CD4-positive, alpha-beta memory T cell (primary cell): ENCODE results near the gene ZMYM4. TPM values are rescaled to one million over a fixed set of nuclear protein-coding genes. Genes with fewer than 3 reads are reported as not detected.

Experiments used
- CTCF ChIA-PET: fragments of 350-600 bp; sonication (Branson Sonifier 250); formaldehyde crosslinking; loops from one replicate; lab custom pipeline; 2021; ENCODE audit warnings: inconsistent platforms; ENCODE audit not compliant: partially characterized antibody; lab: Charles Lee
- POLR2A ChIA-PET: fragments of 350-600 bp; sonication (Branson Sonifier 250); formaldehyde crosslinking; loops from one replicate; lab custom pipeline; 2021; ENCODE audit not compliant: partially characterized antibody; lab: Charles Lee
- DNase-seq, 5 donors: peaks; one replicate each; pipeline versions ENCODE4 v3.0.0 to v3.0.0-alpha.2; 2020 to 2022; ENCODE audit warnings: mixed read lengths in 1 of 5
- H3K27ac ChIP-seq: one replicate; pipeline ENCODE4 v1.7.0; 2013; ENCODE audit warnings: low read depth, low read length
- H3K27me3 ChIP-seq: 2 replicates; pipeline ENCODE4 v1.7.0; 2013; ENCODE audit warnings: mild to moderate bottlenecking, low read length, moderate library complexity; ENCODE audit not compliant: insufficient read depth
- H3K36me3 ChIP-seq: 2 replicates; pipeline ENCODE4 v1.7.0; 2013; ENCODE audit warnings: mild to moderate bottlenecking, low read length, moderate library complexity; ENCODE audit not compliant: insufficient read depth
- H3K4me1 ChIP-seq: 2 replicates; pipeline ENCODE4 v1.7.0; 2013; ENCODE audit warnings: mild to moderate bottlenecking, low read length, moderate library complexity; ENCODE audit not compliant: insufficient read depth
- H3K4me3 ChIP-seq, 2 donors: one replicate each; pipeline ENCODE4 v1.7.0; 2013; ENCODE audit warnings: low read length in 2 of 2, mild to moderate bottlenecking in 1 of 2
- H3K9me3 ChIP-seq, 2 donors: one replicate each; pipeline ENCODE4 v1.7.0; 2013; ENCODE audit warnings: low read length in 2 of 2, control low read depth in 1 of 2; ENCODE audit not compliant: control insufficient read depth in 1 of 2
- H3K27ac Mint-ChIP-seq, 7 donors: one replicate each; pipeline ENCODE4 v1.8.0; 2020 to 2021; ENCODE audit warnings: mixed read lengths in 7 of 7, mild to moderate bottlenecking in 6 of 7, inconsistent platforms in 3 of 7, moderate library complexity in 3 of 7
- H3K27me3 Mint-ChIP-seq, 2 donors: one replicate each; pipeline ENCODE4 v1.8.0; 2020 to 2021; ENCODE audit warnings: mixed read lengths in 2 of 2
- H3K36me3 Mint-ChIP-seq, 2 donors: one replicate each; pipeline ENCODE4 v1.8.0; 2020 to 2021; ENCODE audit warnings: mixed read lengths in 2 of 2, inconsistent platforms in 1 of 2, mild to moderate bottlenecking in 1 of 2
- H3K4me1 Mint-ChIP-seq, 4 donors: one replicate each; pipeline ENCODE4 v1.8.0; 2020 to 2021; ENCODE audit warnings: mixed read lengths in 4 of 4, mild to moderate bottlenecking in 1 of 4
- H3K4me3 Mint-ChIP-seq, 8 donors: one replicate each; pipeline ENCODE4 v1.8.0; 2020 to 2021; ENCODE audit warnings: mixed read lengths in 8 of 8, mild to moderate bottlenecking in 7 of 8, moderate library complexity in 6 of 8, inconsistent platforms in 3 of 8
- H3K9me3 Mint-ChIP-seq, 8 donors: one replicate each; pipeline ENCODE4 v1.8.0; 2020 to 2021; ENCODE audit warnings: mixed read lengths in 8 of 8, mild to moderate bottlenecking in 5 of 8, inconsistent platforms in 3 of 8, moderate library complexity in 1 of 8
- intact Hi-C: fragments of 100-400 bp; cut with micrococcal nuclease; formaldehyde crosslinking; loops from one replicate; pipeline ENCODE4 v1.15.1; 2023
- polyA plus RNA-seq, 2 donors: library from polyadenylated mRNA; unstranded; fragments of 300-500 nt; fragmentation: Illumina TruSeq; gene quantifications; one replicate each; pipeline ENCODE4 v1.2.3, GENCODE V29; 2021
- total RNA-seq, 2 experiments: library from RNA; stranded (reverse); gene quantifications; one replicate each; pipeline ENCODE4 v1.2.3, GENCODE V29; 2021

Gene ZMYM4
- 10 to 100 TPM; 41.8 to 41.9 TPM for total RNA-seq
- 10 to 100 TPM; 13.8 to 27.2 TPM for polyA plus RNA-seq

DNA sequence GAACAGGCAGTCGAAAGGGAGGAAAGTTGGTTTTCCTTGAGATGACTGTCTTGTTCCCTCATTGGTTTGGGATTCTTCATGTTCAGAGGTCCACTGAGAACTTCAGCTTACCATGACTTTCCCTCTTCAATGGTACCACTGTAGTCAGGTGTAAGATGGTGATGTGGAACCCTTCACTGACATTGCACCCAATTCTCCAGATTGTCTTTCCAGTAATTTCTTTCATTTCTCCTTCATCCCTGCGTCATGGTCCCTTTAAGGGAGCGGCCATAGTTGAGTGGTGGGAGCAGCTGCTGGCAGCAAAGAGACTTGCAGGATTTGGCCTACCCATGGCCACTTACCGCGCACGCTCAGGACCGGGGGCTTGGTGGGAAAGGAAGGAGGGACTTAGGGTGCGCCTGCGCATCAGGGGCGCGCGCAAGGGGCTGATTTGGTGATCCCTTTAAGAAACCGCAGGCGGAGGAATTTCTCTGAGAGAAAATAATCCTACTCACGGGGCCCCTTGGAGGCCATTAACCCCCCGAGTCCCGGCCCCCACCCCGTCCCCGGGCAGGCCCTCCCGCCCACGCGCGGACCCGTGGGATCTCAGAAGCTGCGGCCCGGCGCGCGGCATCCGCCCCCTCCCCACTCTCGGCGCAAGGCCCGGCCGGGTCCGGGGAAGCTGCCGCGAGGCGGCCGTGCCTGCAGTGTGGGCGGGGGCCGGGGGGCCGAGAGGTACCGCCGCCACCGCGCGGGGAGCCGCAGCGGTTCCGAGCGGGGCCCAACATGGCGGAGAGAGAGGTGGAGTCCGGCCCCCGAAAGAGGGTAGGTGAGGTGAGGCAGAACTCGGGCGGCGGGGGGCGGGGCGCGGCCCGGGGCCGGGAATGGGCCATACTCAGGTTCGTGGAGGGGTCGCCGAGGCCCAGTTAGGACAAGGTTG, at the start of gene ZMYM4:
Gene ZMYM4, plus strand, starts transcription at position 428 of the 919 bp plus-strand sequence. Its CDS starts 338 bp downstream, at position 766.
- Mint-ChIP-seq H3K9me3 (no peaks in the 10 kb centered on the region), H3K4me1 (peaks cover 23 to 36% (median 29%) of the 10 kb centered on the region in 4 donors), H3K27me3 (peaks cover 2 to 3% of the 10 kb centered on the region in 2 donors), H3K4me3 (peak within 1 kb of the TSS; percentile 89 to 95 (median 90)), H3K36me3 (peaks cover 0 to 4% of the 10 kb centered on the region in 2 donors), H3K27ac (peak within 1 kb of the TSS; percentile 84 to 95 (median 92))
- Histone ChIP-seq H3K9me3 (no peaks in the 10 kb centered on the region), H3K4me1 (peaks cover 20% of the 10 kb centered on the region), H3K4me3 (peak within 1 kb of the TSS; percentile 44 to 57), H3K36me3 (no peaks in the 10 kb centered on the region), H3K27ac (peak within 1 kb of the TSS; percentile 67), H3K27me3 (no peaks in the 10 kb centered on the region)
- CTCF ChIA-PET: no interaction called here
- POLR2A ChIA-PET: interaction anchor here (0.7 to 1.3 kb wide), 8 partner anchors 17 to 665 kb away, joined by 3 to 5 read pairs (median 3); partner anchors contain the start of genes AGO3 and SFPQ
- peak; percentile 85 to 93 (median 90) for DNase-seq
- intact Hi-C loops: loop anchor here (1.0 to 2.0 kb wide), 2 partner anchors 75 to 238 kb away; partner anchors contain the start of genes SFPQ and ZMYM6

- no peaks in the 10 kb centered on the region for H3K9me3 ChIP-seq
These were observed 47.5 kb upstream of the ZMYM4 start for GRCh38 chr1:35220976-35221375.

DNA sequence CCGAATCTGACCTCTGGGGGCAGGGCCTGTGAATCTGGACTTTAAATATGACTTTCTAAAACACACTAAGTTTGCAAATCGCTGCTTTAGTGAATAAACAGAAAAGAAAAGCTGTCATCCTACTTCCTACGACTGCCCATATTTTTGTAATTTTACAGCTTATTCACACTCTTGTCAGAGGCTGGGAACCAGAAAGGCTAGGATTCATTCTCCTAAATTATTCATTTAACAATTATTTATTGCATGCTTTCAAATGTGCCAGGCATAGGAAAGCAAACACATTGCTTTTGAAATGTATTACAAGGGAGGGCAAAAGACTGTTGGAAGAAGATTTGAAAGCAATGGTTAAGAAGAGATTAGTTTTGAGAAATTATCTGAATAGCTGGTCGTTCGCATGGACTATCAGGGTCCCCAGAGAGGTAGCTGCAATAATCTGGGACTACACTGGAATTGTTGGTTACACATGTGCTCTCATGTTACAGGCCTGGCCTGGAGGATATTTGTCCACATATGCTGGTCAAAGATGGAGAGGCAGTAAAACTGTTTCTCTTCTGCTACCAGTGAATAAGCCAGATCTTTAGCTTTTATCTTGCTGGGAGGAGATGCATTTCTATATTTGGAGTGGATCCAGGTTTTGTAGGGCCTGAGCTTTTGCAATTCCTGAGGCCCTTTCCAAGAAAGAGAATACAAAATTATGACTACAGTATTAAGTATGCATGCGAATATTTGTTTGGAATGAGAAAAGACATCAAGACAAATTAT, 46.0 kb upstream of the ZMYM4 start:
- Mint-ChIP-seq H3K4me1 (no peaks in the 10 kb centered on the region), H3K27me3 (peaks cover 2% of the 10 kb centered on the region in 2 donors), H3K4me3 (no peak overlapping the region), H3K27ac (no peak overlapping the region), H3K9me3 (peaks cover 0 to 1% (median 0%) of the 10 kb centered on the region in 8 donors), H3K36me3 (no peaks in the 10 kb centered on the region)
- Histone ChIP-seq H3K36me3 (no peaks in the 10 kb centered on the region), H3K9me3 (no peaks in the 10 kb centered on the region), H3K4me3 (no peak overlapping the region), H3K4me1 (no peaks in the 10 kb centered on the region), H3K27me3 (no peaks in the 10 kb centered on the region), H3K27ac (no peak overlapping the region)
- ChIA-PET POLR2A (no interaction called here), CTCF (interaction anchor here (1.1 to 1.4 kb wide), 2 partner anchors 9 to 182 kb away, joined by 3 to 4 read pairs; no protein-coding TSS in a partner anchor)
- intact Hi-C loops: no loop called here
- no peak for DNase-seq

More at GRCh38 chr1:35220976-35221375, 47.5 kb upstream of the ZMYM4 start:
- Histone ChIP-seq H3K4me1 (no peaks in the 10 kb centered on the region), H3K27me3 (no peaks in the 10 kb centered on the region), H3K27ac (no peak overlapping the region), H3K36me3 (no peaks in the 10 kb centered on the region), H3K4me3 (no peak overlapping the region)
- POLR2A ChIA-PET: no interaction called here
- H3K36me3 Mint-ChIP-seq: no peaks in the 10 kb centered on the region
- peaks cover 0 to 2% of the 10 kb centered on the region in 2 donors for H3K27me3 Mint-ChIP-seq
- no peaks in the 10 kb centered on the region for H3K4me1 Mint-ChIP-seq
- intact Hi-C loops: no loop called here
- H3K4me3 Mint-ChIP-seq: no peak overlapping the region
- peak in 4 of 5 donors; percentile 4 to 10 (median 8) for DNase-seq
- peaks cover 0 to 1% (median 0%) of the 10 kb centered on the region in 8 donors for H3K9me3 Mint-ChIP-seq
- CTCF ChIA-PET: no interaction called here
- H3K27ac Mint-ChIP-seq: no peak overlapping the region

DNA sequence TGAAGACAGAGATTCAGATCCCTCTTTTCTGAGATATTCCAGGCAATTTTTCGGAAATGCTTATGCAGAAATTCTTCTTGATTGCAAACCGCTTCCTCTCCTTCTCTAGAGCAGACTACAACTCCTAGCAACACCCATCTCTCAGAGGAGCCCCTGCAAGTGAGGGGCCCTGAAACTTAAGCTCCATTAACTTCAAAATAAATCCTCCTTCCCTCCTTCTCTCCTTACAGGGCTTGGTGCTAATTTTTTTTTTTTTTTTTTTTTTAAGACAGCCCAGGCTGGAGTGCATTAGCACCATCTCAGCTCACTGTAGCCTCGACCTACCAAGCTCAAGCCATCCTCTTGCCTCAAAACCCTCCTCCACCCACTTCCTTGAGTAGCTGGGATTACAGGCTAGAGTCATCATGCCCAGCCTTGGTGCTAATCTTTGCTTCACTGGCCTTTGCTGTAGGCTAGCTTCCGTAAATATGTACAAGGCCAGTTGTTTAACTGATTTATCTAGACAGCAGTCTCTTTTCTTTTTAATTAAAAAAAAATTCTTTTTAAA, 45.4 kb upstream of the ZMYM4 start:
- Histone ChIP-seq H3K4me3 (no peak overlapping the region), H3K9me3 (no peaks in the 10 kb centered on the region), H3K27ac (no peak overlapping the region), H3K27me3 (no peaks in the 10 kb centered on the region), H3K36me3 (no peaks in the 10 kb centered on the region), H3K4me1 (no peaks in the 10 kb centered on the region)
- H3K36me3 Mint-ChIP-seq: no peaks in the 10 kb centered on the region
- ChIA-PET POLR2A (no interaction called here), CTCF (interaction anchor here (0.7 to 1.4 kb wide), 2 partner anchors 10 to 39 kb away, joined by 3 to 4 read pairs; no protein-coding TSS in a partner anchor)
- H3K27me3 Mint-ChIP-seq: peaks cover 0 to 2% of the 10 kb centered on the region in 2 donors
- H3K27ac Mint-ChIP-seq: no peak overlapping the region
- peaks cover 0 to 1% (median 0%) of the 10 kb centered on the region in 8 donors for H3K9me3 Mint-ChIP-seq
- H3K4me1 Mint-ChIP-seq: no peaks in the 10 kb centered on the region
- DNase-seq: no peak
- H3K4me3 Mint-ChIP-seq: no peak overlapping the region
- intact Hi-C loops: no loop called here

- intact Hi-C loops: no loop called here
- Mint-ChIP-seq H3K9me3 (no peaks in the 10 kb centered on the region), H3K36me3 (no peaks in the 10 kb centered on the region), H3K27ac (no peak overlapping the region), H3K4me1 (peaks cover 2 to 5% (median 4%) of the 10 kb centered on the region in 4 donors), H3K4me3 (no peak overlapping the region), H3K27me3 (peaks cover 1 to 2% of the 10 kb centered on the region in 2 donors)
- ChIA-PET CTCF (interaction anchor here (0.6 kb wide), 1 partner anchor 24 kb away, joined by 3 read pairs; no protein-coding TSS in a partner anchor), POLR2A (interaction anchor here (0.9 kb wide), 1 partner anchor 42 kb away, joined by 4 read pairs; the partner anchor contains the start of gene ZMYM4)
- Histone ChIP-seq H3K4me3 (no peak overlapping the region), H3K36me3 (no peaks in the 10 kb centered on the region), H3K9me3 (no peaks in the 10 kb centered on the region), H3K27ac (no peak overlapping the region), H3K4me1 (no peaks in the 10 kb centered on the region), H3K27me3 (no peaks in the 10 kb centered on the region)
- no peak for DNase-seq
These were observed 42.0 kb upstream of the ZMYM4 start for GRCh38 chr1:35226546-35226945.

GRCh38 chr1:35229587-35230360, 38.7 kb upstream of the ZMYM4 start:
- H3K36me3 ChIP-seq: no peaks in the 10 kb centered on the region
- intact Hi-C loops: no loop called here
- H3K4me1 ChIP-seq: no peaks in the 10 kb centered on the region
- H3K4me1 Mint-ChIP-seq: peaks cover 2 to 5% (median 4%) of the 10 kb centered on the region in 4 donors
- no peak overlapping the region for H3K27ac Mint-ChIP-seq
- no peaks in the 10 kb centered on the region for H3K9me3 ChIP-seq
- peaks cover 1 to 2% of the 10 kb centered on the region in 2 donors for H3K27me3 Mint-ChIP-seq
- H3K4me3 Mint-ChIP-seq: no peak overlapping the region
- ChIA-PET POLR2A (no interaction called here), CTCF (no interaction called here)
- no peaks in the 10 kb centered on the region for H3K9me3 Mint-ChIP-seq
- H3K27me3 ChIP-seq: no peaks in the 10 kb centered on the region
- no peak for DNase-seq
- no peak overlapping the region for H3K27ac ChIP-seq
- H3K4me3 ChIP-seq: no peak overlapping the region
- no peaks in the 10 kb centered on the region for H3K36me3 Mint-ChIP-seq
